Right ventricle myocardium superior (tissue), 1 donor: ENCODE data around the gene PRPF6. TPM values are rescaled to one million over a fixed set of nuclear protein-coding genes. Genes with fewer than 3 reads are reported as not detected.
"Not testable (repeated sequence)": the region's sequence is repeated elsewhere in the genome, so short reads cannot be mapped to it uniquely, and the experiment has no call there.

ENCODE experiments used
- ATAC-seq: fragments of 200-7000 bp; cut with Tn5 transposase; one replicate; pipeline ENCODE4 v1.9.1; 2020; ENCODE audit warnings: mild to moderate bottlenecking; ENCODE audit not compliant: poor library complexity
- DNase-seq: peaks from one replicate; pipeline ENCODE4 v3.0.0-alpha.2; 2020
- intact Hi-C: fragments of 100-400 bp; cut with DNase I; formaldehyde crosslinking; loops from one replicate; pipeline ENCODE4 v1.11.2; 2022
- total RNA-seq: library from RNA; stranded (reverse); fragmentation: NEBNext Ultra II Directional; extraction: Animal tissue kit (Norgen Biotek cat#: 25700); gene quantifications from one replicate; pipeline ENCODE4 v1.2.1, GENCODE V29; 2021
- donor health status: DM: no; HTN: yes; CAD: no; lungs with severe emphysema.

The PRPF6 gene
- total RNA-seq, 1 donor from 2014 or later = 45.3 TPM

GRCh38 chr20:63957690-63958441 lies 23.1 kb upstream of the PRPF6 start:
- ATAC-seq = no peak
- DNase-seq = peak; percentile 48
- intact Hi-C loops = no loop called here

DNA sequence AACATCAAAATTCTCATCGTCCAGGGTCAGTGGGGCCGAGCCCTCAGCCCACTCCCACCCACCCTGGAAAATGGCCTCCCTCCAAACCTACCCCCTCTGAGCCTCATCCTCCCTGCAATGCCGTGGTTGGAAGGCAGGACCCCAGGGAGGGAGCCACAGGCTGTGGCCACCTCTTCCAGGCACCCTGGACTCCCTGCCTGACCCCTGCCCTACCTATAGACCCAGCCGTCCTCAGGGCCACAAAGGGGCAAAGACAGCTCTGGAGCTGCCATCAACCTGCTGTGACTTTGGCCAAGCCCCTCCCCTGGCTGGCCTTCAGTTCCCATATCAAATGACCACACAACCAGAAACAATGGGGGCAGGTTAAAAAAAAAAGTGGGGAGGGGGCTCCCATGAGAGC lies 22.5 kb upstream of the PRPF6 start:
- intact Hi-C loops = no loop called here
- DNase-seq (no peak), ATAC-seq (no peak)

- ATAC-seq = no peak
- intact Hi-C loops = no loop called here
- DNase-seq = no peak
Measured at GRCh38 chr20:63958964-63959698, 21.8 kb upstream of the PRPF6 start.

GRCh38 chr20:63959699-63960075 lies 21.2 kb upstream of the PRPF6 start:
- ATAC-seq = no peak
- no peak for DNase-seq
- intact Hi-C loops = no loop called here

- ATAC-seq = not testable (repeated sequence)
- DNase-seq = peak; percentile 33
Measured at GRCh38 chr20:63960654-63961621, 20.0 kb upstream of the PRPF6 start.

GRCh38 chr20:63961664-63962425 lies 19.1 kb upstream of the PRPF6 start:
- ATAC-seq (no peak), DNase-seq (peak; percentile 24)
- intact Hi-C loops = no loop called here

More at GRCh38 chr20:63960654-63961621, 20.0 kb upstream of the PRPF6 start:
- intact Hi-C loops = not testable (repeated sequence)

GRCh38 chr20:63962426-63963347 lies 18.2 kb upstream of the PRPF6 start:
- intact Hi-C loops = no loop called here
- no peak for ATAC-seq
- peak; percentile 37 for DNase-seq

GRCh38 chr20:63963348-63963741 lies 17.6 kb upstream of the PRPF6 start:
- DNase-seq (no peak), ATAC-seq (no peak)
- intact Hi-C loops = no loop called here

DNA sequence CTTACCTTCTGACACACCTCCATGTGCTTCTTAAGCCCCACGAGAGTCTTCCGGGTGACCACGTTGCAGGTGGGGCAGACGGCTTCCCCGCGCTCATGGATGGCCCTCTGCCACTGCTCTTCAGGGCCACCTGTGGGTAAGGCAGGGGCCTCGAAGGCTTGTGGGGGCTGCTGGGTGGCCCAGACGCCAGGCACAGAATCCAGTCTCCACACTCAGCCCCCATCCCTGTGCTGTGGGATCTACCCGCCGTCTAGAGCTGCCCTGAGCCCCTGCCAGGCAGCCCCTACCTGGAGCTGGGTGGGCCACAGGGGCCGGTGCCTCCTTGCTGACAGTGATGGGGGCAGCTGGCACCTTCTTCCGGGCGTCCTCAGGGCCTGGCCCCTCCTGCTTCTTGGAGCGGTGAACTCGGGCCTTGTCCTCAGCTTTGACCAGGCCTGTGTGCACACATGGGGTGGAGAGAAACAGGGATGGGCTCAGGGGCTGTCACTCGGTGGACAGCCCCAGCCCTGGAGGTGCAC lies 17.1 kb upstream of the PRPF6 start:
- DNase-seq (peak; percentile 17), ATAC-seq (no peak)
- intact Hi-C loops = no loop called here

- ATAC-seq (no peak), DNase-seq (peak; percentile 32)
- intact Hi-C loops = no loop called here
Measured at GRCh38 chr20:63964412-63964811, 16.5 kb upstream of the PRPF6 start.

- DNase-seq (no peak), ATAC-seq (no peak)
- intact Hi-C loops = no loop called here
Measured at GRCh38 chr20:63966172-63966943, 14.6 kb upstream of the PRPF6 start.

DNA sequence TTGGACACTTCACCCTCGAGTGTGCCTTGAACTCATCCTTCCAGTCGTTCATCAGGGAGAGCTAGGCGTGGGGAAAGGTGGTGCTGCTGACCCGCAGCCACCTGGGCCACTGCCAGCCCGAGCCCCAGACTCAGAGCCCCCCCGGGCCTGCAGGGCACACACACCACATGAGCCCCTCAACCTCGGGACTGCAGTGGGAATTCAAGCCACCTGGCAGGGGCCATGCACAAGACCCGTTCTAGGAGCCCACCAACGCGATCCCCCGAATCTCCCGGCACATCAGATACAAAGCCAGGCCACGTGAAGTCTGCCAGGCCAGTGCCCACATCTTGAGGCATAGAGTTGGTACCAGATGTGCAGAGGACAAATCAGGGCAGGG lies 14.0 kb upstream of the PRPF6 start:
- ATAC-seq (no peak), DNase-seq (peak; percentile 25)
- intact Hi-C loops = no loop called here

GRCh38 chr20:63967330-63968135 lies 13.4 kb upstream of the PRPF6 start:
- peak; percentile 42 for DNase-seq
- intact Hi-C loops = no loop called here
- no peak for ATAC-seq

DNA sequence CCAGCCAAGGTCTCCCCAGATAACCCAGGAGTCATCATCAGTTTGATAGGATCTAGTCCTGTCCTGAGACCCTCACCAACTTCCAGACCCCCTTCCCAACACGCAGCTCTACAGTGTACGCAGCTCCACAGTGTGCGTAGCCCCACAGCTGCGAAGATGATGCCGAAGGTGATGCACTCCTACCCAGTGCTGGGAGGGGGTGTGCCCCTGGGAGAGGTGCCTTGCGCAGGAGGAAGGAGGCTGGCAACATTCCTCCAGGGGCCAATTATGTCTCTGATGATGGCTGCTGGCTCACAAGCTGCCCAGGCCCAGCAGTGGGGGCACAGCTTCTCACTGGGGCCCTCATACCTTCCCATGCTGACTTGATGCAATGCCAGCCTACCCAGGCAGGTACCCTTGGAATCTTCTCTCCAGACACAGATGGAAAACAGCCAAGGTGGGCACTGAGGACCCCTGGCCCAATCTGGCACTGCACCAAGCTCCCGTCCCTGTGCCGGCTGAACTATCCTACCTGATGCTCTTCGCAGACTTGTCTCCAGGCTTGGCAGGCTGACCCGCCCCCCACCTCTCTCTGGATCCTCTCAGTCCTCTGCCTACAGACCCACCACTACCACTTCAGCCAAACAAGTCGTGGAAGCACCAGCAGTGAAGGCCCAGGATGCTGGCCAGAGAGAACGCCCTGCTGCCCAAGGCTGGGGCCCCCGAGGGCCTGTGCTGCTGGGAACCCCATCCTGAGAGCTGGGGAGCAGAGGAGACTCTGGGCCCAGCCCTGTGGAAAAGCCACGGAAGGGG lies 12.6 kb upstream of the PRPF6 start:
- intact Hi-C loops = no loop called here
- no peak for ATAC-seq
- peak; percentile 40 for DNase-seq
